NT2/D1 (cell line): ENCODE measurements around the gene PTK6.

Experiments
- SUZ12 ChIP-seq: IDR thresholded peaks from 2 replicates; pipeline ENCODE4 v1.6.1; 2011; ENCODE audit not compliant: insufficient read length, insufficient read depth; ENCODE audit errors: extremely low read depth
- ZNF274 ChIP-seq: IDR thresholded peaks from 2 replicates; pipeline ENCODE4 v1.6.1; 2011; ENCODE audit warnings: mild to moderate bottlenecking, low read depth, low read length

DNA sequence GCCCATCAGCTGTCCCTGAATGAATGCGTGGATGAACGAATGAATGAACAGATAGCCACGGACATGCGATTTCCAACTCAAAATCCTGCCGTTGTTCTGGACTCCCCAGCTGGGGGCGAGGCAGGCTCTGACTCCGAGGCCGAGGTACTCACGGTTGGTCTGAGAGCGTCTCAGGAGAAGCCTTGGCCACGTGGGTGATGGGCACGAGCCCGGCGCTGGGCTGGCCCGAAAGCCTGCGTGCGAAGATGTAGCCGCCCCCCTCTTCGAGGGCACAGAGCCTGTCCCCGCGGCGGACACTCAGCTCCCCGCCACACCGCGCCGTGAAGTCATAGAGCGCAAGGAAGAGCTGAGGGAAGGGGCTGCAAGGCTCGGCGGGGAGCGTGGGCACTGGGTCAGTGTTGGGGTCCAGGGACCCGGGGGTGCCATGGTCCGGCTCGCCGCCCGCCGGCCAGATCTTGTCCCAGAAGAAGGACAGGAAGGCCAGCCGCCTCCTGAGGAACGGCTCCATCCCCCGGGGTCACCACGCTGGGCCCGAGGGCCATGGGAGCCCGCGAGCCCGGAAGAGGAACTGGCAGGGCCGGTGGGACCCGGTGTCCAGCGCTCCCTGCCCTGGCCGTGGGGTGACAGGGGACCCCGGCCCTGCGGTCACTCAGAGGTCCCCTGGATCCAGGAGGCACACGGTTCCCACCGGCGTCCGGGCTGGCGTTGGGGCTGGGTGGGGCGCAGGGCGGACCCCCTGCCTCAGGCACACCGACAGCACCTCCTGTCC lies 10.0 kb upstream of the PTK6 start:
- TF ChIP-seq ZNF274, result no peak
- no peak for TF ChIP-seq SUZ12
